LoVo (cell line): ENCODE measurements around the gene EGFR.
A peak's percentile ranks its signal among the peaks of the same experiment; 100 is the strongest.

Experiments used
- DNase-seq: peaks from one replicate; pipeline ENCODE4 v3.0.0-alpha.2; 2016; ENCODE audit warnings: low spot score

Gene EGFR

DNA sequence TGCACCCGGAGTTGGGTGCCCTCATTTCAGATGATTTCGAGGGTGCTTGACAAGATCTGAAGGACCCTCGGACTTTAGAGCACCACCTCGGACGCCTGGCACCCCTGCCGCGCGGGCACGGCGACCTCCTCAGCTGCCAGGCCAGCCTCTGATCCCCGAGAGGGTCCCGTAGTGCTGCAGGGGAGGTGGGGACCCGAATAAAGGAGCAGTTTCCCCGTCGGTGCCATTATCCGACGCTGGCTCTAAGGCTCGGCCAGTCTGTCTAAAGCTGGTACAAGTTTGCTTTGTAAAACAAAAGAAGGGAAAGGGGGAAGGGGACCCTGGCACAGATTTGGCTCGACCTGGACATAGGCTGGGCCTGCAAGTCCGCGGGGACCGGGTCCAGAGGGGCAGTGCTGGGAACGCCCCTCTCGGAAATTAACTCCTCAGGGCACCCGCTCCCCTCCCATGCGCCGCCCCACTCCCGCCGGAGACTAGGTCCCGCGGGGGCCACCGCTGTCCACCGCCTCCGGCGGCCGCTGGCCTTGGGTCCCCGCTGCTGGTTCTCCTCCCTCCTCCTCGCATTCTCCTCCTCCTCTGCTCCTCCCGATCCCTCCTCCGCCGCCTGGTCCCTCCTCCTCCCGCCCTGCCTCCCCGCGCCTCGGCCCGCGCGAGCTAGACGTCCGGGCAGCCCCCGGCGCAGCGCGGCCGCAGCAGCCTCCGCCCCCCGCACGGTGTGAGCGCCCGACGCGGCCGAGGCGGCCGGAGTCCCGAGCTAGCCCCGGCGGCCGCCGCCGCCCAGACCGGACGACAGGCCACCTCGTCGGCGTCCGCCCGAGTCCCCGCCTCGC, at the start of gene EGFR:
Gene EGFR, plus strand, starts transcription at position 657 of the 830 bp plus-strand sequence. CDS start 261 bp downstream, outside the sequence.
- DNase-seq = peak; percentile 87

DNA sequence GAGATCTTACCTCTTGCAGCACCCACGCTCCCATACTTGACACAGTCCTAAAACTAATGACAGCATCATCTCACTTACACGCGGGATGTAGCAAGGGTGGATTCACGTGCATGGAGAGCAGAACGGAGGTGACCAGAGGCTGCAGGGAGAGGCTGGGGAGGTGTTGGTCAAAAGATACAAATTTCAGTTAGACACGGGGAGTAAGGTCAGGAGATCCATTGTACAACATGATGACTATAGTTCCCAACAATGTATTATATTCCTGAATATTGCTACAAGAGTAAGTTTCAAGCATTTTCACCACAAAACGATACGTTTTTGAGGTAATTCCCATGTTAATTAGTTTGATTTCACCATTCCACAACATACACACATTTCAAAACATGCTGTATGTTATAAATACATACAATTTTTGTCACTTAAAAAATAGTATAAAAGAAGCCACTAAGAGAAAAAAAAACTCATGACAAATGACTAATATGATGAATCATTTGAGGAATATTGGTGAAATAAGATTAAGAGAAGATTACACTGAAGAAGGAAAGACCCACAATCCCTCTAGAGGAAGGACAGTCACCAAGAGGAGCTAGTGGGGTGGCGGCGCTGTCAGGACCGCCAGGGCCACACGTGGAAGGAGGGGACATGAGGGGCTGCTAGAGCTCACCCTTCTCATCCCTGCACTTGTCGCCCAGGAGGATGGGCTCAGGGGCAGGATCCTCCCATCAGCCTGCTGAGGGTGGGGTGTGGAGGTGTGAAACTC, 49.4 kb upstream of the EGFR start:
- no peak for DNase-seq

DNA sequence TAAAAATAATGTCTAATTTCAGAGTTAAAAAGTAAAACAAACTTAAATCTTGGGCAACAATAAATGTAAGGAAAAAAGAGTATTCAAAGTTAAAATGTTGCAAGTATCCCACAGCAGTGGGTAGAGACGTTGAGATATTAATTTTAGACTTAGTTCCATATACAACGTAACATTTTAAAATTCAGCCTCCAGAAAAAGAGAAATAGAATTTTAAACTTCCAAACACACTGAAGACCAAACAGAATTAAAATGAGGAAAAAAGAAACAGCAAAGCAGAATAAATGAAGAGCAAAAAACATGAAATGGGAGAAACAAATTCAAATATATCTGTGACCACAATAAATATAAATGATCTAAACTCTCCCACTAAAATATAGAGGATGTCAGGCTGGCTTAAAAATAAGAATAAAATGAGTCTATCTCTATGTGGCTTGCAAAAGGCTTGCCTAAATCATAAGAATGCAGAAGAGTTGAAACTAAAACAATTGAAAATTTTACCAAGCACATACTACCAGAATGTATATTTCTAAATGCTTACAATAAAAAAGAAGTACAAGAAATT, 46.0 kb upstream of the EGFR start:
- no peak for DNase-seq

DNA sequence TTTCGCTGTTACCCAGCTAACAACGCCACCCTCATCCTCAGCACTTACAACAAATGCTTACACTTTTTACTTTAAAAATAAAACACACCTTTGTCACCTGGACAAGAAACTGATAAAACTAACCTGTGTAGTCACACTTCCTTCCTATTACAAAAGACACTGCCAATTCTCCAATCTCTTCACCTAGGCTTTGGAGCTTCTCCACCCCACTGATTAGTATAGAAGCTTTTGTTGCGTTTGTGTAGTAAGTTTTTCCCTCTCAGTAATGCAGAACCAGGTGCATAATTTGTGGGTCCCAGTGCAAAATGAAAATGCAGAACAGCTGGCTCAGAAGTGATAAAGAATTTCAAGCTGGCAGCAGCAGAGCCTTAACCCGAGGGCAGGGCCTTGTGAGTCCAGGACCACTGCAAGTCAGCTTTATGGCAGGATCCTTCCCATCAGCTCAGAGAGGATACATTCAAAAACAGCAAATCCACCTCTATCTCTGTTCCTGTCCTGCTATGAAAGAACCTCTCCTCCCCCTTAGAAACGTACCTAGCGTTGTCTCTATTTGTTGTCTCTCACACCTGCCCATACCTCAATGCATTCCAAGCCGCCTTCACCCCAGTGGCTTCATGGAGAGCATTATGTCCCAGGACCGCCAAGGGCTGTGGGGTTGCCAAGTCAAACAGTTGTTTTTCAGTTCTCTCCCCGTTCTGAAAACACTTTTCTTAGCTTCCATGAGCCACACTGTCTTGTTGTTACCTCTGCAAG, 40.3 kb upstream of the EGFR start:
- DNase-seq = no peak

DNA sequence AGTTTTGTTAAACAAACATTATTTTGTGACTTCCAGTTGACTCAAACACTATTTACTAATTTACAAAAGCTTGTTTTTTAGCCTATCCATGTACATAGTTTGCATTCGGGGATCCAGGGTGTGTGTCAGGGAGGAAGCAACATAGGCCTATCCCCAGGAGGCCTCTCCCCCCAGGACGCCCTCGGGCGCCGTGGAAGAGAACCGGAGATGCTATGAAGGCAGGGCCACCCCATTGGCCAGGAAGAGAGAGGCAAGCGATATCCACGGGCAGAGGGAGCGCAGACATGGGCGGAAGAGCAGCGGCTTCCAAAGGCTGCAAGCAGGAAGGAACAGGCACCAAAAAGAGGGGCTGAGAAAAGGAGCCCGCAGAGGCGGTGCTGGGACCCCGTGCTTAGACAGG, 38.3 kb upstream of the EGFR start:
- DNase-seq = no peak

DNA sequence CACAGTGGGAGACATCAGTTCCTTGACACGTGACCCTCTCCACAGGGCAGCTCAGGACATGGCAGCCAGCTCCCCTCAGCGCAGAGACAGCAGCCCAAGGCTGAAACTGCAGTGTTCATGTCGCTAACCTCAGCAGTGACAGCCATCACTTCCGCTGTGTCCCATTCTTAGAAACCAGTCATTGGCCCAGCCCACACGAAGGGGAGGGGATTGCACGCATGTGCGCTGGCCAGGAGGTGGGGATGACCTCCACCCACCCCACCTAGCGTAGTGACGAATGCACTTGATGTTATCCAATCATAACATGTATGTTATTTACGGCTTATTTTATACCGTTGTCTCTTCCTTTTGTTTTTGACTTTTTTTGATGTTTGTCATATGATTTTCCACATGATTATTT, 36.9 kb upstream of the EGFR start:
- DNase-seq = no peak

DNA sequence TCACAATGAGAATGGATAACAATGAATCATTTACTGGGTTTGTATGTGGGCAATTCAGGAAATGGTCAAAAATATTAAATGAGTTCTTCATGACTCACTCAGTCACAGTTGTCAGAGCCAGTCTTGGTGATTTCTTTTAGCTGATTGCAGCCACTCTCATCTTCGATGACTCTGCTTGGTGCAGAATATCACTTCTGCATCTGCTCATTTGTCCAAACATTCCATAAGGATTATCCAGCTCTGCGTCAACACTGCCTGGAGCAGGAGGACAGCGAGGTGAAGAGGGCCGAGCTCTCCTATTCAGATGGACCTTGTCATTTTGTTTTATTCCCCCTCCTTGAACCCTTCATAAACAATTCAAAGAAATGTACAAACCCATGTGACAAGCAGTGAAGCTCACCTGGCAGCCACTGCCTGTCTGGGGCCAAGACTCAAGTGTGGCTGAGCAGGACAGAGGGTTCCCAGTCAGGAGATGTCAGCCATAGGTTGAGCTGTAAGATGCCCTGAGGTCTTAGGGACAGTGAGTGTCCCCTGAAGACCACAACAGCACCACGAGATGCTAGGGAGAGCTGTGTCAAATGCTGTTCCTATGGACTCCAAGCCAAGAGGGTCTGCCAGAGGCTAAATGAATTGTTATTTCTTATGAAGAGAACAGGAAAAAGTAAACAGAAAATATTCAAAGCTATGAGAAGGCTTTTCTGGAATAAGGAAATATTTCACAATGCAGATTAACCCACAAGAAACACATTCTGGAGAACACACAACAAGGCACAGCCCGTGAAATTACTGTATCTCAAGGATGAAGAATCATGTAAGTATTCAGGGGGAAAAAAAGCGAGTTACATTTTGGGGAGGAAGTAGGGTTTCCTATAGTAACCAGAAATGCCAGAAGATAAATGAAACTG, 33.1 kb upstream of the EGFR start:
- peak; percentile 65 for DNase-seq

DNA sequence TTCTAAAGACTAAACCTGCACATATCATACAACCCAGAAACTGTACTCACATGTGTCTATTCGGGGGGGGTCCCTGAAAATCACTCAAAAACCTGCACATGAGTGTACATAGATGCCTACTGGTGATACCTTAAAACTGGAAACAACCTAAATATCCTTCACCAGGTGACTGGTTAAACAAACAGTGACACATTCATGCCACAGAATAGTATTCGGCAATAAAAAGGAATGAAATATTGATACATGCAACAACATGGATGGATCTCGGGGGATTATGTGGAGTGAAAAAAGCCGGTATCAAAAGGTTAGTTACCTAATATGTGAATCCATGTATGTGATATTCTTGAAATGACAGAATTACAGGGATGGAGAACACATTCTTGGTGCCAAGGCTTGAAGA, 32.1 kb upstream of the EGFR start:
- DNase-seq = no peak

DNA sequence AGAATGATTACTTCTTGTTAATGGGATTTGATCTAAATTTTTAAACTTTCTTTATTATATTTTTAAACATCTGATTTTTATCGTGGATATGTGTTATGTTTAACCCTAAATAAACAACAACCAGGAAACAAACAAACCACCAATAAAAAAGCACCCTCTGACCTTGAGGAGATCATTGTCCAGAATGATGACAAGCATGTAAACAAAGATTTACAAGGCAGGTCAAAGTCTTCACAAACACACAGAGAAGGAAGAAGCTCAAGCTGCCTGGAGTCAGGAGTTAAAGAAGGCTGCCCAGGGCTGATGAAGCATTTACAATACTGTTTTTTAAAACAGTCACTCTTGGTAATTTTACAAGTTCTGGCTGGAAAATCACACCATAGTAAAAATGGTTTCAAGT, 31.0 kb upstream of the EGFR start:
- DNase-seq = peak; percentile 82

DNA sequence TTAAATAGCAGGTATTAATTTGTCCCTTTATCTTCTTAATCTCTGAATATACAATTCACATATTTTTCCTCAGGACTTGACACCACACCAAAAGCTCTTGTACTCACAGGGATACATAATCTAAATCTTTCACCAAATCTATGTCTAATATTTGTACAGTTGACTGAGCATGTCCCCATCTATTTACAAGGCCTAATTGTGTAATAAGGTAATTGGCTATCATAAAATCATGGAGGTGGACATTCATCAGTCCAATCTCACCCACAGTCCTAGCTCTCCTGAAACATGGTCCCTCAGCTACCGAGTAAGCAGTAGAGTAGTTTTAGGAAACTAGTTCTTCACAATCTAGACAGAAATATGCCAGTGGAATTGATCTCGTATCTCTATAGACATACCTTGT, 30.3 kb upstream of the EGFR start:
- DNase-seq = no peak

DNA sequence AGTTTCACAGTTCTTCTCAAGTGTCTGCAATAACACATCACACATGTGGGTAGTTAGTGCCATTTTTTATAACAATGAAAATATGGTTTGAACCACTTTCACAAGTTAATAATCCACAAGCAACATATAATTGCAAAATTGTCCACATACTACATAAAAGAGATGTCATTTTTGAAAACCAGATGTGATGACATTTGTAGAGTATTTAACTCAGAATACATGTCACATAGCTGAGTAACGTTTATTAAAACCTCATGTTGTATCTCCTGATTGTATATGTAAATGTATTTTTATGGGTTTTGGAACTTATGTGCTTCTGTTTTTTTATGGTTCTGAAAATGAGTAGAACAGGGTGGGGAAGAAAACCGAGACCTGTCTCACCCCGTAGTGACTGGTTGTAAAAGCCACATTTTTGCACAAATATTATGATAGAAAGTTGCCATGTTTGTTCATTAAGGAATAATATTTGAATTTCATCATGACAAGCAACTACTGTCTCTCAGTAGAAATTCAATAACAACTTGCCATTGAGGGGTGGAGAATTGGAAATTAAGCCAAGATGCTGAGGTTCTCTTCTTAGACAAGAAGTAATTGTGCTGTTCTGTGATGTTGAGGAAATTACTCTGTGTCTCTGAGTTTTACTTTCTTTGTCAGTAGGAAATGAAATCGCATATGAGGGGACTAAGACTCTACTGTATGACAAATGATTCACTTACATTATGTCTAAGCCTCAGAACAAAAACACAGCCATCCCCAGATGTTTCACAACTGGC, 29.2 kb upstream of the EGFR start:
- DNase-seq = no peak

DNA sequence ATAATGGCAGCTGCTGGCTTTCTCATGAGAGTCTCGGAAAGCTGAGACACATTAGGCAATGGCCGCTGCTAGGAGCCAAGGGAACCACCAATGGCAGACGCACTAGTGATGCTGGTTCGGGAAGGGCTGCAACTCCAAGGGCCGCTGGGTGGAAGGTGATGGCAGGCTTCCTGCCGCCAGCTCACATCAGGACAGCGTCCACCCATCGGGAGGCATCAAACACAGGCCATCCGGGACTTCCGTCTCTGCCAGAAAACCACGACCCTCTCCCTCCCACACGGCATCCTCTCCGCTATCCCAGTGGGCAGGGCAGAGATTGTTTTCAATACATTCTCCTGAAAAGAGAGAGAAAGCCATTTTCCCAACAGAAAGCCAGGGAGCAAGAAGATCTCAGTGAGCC, 27.5 kb upstream of the EGFR start:
- no peak for DNase-seq

DNA sequence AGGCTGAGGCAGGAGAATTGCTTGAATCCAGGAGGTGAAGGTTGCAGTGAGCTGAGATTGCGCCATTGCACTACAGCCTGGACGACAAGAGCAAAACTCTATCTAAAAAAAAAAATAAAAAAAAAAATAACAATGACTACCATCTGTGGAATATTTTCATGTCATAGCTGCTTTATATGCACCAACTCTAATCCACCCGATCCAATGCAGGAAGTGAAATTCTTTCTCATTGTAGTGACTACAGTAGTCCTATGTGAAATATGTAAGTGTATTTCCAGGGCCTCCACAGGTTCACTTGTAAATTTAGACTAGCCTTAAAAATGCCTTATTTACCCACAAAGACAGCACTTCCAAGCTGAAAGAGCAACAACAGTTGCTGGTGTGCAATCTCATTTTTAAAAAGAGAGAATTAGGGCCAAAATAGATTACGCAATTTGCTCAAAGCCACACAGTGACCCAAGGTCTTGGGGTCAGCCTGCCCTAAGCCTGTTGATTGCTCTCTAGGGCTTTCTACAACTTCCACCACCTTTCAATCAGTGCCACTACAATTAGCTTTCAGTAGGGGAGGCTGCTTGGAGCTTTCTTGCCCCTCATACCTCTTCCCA, 25.8 kb upstream of the EGFR start:
- DNase-seq = no peak

DNA sequence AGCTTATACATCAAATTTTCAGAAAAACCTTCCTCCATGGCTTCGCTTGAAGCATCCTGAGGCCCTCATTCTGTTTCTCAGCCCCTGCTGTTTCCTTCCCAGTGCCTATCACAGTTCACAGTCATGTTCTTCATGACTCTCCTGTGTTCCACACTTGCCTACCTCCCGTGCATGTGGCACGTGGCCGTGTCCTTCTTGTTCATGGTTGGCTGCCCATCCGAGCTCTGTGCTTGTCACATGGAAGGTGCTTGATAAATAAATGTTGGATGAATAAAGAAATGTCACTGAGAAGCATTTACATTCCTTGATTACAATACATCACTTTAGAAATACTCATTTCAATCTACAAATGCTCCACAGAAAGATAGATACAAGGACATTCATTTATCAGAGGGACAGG, 23.7 kb upstream of the EGFR start:
- DNase-seq = no peak

DNA sequence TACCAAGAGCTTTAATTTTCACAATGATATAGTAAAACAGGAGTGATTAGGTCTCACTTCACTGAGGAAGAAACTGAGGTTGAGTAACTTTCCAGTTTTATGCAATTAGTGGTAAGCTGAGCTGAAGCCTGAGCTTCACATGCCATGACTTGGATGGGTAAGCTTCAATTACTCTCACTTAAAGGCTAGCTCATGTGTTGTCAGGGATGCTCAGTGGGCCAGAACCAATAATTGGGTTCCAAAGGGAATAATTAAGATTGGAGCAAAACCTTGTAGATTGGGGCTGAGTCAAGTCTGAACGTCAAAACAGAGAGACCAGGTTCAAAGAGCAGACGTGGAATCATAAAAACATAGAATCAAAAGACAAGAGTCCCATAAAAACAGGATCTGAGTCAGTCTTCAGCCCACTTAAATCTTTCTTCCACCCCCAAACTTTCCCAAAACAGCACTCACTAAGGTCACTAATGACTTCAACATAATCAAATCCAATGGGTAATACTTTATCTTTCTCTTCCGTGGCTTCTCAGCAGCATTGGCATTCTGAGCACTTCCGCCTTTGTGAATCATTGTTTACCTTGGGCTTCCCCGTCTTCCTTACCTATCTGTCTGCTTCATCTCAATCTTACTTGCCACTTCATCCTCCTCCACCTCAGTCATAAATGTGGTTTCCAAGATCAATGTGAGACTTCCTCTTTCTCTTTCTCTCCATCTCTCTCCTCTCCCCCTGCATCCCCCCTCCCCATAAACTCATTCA, 23.0 kb upstream of the EGFR start:
- peak; percentile 94 for DNase-seq

DNA sequence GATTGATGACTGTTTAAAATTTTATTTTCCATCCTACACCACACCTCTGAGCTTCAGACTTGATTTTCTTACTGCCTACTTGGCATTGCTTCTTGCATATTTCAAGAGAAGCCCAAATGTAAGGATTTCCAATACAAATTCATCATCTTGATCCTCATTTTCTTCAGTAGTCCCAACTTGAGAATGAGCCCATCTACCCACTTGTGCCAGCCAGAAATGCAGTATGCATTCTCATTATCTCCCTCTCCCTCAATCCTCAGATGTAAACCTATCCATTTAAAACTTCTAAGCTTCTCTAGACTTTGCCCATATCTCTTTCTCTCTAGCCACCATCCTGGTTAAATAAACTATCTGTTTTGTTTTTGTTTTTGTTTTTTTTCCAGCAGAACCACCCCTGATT, 22.4 kb upstream of the EGFR start:
- no peak for DNase-seq

DNA sequence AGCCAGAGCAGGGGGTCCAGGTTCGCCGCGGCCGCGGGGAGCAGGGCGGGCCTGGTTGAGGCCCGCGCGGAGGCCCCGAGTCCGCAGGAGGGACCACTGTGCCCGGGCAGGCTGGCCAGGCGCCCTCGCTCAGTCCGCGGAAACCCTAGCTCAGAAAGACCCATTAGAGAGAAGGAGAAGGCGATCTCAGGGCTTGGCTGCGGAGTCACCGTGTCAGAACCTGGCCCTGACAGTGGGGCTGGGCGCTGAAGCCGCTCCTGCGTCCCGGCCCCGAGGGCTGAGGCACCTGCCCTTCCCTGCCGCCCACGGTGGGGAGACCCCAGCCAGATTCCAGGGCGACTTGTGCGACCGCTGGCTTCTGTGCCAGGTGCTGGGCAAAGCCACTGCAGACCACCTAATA, 14.2 kb upstream of the EGFR start:
- no peak for DNase-seq

DNA sequence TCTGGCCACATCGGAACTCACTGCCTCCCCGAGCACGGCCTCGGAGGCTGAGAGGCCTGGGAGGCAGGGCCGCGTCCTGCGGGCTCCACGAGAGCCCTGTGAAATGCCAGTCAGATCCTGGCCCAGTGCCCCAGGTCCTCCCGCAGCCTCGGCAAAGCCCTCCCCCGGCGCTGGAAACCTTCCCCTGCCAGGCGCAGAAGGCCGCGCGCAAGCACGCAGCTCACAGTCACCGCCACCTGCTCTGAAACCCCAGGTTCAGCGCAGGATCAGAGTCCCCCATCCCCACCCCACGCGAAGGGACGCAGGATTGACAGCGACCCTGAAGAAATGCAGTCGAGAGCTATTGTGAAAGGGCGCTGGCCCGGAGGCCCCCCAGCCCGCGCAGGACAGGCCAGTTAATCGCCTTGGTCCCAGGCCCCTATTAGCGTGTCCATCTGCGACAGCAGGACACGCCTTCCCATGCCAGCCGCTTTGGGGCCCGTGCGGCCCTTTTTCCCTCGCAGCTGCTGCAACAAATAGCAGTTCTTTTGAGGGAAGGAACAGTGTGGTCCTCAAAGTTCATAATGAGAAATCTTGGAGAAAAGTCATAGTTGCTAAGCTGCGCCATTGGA, 13.5 kb upstream of the EGFR start:
- DNase-seq = no peak

DNA sequence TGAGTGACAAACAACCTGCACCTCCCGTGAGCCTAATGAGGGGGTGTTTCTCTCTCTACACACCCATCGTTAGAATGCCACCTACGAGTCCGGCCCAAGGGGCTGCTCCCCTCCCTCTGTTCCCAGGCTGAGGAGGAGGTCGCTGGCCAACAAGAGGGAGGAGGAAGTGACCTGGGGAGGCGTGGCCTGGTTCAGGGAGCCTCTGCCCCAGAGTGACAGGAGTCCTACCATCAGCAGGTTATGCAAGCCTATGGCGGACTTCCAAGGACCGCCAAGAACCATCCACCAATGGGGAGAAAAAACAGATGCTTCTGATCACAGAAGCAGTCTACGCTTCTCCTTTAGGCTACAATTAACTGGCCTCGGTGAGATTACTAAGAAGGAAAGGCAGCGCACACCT, 12.3 kb upstream of the EGFR start:
- DNase-seq = no peak
